ENCODE results near the gene CFAP54.
"Not testable (repeated sequence)": the region's sequence is repeated elsewhere in the genome, so short reads cannot be mapped to it uniquely, and the experiment has no call there.

Gene CFAP54

GRCh38 chr12:96514328-96514727, 25.0 kb downstream of the CFAP54 start:
- no peak for DNase-seq

GRCh38 chr12:96516472-96517430, 27.4 kb downstream of the CFAP54 start:
- DNase-seq = peak in 1 of 2 experiments; percentile 63

DNA sequence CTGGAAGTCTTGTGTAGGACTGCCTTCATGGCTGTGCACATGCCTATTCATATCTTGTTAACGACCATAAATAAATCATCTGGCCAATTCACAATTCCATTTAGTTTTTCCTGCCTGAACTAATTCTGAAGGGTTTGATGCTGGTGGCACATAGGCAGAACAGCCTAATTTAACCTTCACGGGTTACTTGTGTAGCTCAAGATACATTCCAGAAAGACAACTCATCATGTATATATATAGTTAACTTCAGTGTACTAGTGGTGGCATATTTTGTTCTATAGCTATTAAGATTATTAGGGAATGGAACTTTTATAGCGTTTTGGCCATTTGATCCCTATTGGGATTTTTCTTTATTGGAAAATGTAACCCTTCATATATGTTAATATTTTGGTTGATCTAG, 31.4 kb downstream of the CFAP54 start:
- no peak for DNase-seq

- no peak for DNase-seq
Observed at GRCh38 chr12:96521895-96522682, 32.7 kb downstream of the CFAP54 start.

- DNase-seq = no peak
Observed at GRCh38 chr12:96522690-96523089, 33.3 kb downstream of the CFAP54 start.

DNA sequence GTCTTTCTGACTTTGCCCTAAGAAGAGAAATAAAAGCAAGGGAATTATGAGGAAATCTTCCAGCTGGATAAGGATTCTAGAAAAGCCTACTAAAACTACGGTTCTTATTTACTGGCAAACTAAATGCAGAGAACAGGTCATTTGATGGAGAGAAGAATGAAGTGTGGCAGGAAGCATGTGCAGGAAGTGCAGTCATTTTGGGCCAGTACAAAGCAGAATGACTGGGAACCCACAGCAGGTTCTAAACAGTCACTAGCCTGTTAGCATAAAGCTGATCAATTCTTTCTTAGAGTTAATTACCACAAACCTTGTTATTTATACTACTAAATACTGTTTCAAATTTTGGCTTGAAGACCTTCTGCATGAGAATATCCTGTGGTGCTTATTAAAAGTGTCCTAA, 36.7 kb downstream of the CFAP54 start:
- DNase-seq = no peak

DNA sequence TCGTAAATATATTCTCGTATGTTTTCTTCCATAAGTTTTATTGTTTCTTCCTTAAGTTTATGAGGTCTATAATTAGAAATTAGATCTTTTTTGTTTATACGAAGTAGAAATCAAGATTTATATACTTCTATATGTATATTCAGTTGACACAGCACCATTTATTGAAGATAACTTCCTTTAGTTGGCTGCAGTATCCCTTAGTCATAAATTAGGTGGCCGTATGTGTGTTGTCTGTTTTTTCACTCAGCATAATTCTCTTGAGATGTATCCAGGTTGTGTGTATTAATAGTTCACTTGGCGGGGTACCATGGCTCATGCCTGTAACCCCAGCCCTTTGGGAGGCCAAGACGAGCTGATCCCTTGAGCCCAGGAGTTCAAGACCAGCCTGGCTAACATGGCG, 40.5 kb downstream of the CFAP54 start:
- DNase-seq = no peak

GRCh38 chr12:96534339-96534738, 45.0 kb downstream of the CFAP54 start:
- DNase-seq = no peak

DNA sequence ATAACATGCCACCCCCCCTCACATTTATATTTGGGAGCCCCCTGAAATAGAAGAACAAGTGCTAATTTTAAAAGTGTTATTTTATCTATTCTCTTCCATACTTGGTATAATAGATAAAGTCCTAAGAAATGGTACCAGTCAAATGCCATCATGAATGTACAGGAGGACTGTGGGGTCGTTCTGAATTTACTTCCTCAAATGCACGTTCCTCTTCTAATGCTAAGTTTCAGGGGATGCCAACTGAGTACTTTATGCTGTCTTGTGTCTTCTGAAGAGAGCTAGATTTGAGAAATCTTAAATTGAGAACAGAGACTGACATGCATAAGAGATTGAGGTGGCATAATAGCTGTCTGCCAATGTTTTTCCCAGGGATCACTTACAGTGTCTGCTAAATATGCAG, 59.0 kb downstream of the CFAP54 start:
- DNase-seq = no peak

DNA sequence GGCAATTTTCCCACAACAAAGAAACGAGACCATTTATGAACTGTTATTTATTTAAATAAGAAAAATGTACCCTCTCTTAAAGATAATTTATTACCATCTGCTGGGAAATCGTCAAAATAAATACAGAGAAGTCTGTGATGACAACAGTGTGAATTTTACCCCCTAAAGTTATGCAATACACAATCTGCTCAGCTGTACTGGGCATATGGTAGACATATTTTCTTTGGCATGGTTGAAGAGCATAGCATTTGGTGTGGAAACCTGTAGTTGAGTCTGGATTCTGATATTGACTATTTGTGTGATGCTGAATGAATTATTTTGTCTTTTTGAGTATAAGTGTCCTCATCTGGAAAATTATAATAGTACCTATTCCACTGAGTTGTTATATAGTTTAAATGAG, 60.0 kb downstream of the CFAP54 start:
- DNase-seq = no peak

DNA sequence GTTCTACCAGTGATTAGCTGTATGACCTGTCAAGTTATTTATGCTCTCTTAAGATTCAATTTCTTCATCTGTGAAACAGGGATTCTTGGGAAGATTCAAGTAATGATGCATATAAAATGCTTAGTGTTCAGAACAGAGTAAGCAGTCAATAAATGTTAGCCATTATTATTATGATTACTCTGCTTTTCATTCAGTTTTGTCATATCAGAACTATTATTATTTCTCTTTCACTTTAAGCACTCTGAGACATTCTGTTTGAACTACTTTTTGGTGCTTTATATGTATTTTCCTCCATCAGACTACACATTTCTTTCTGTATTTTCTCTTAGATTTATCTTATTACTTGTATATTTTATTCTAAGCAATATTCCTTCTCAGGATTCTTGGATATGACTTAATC, 81.2 kb downstream of the CFAP54 start:
- no peak for DNase-seq

- no peak for DNase-seq
Observed at GRCh38 chr12:96571101-96571862, 81.9 kb downstream of the CFAP54 start.

DNA sequence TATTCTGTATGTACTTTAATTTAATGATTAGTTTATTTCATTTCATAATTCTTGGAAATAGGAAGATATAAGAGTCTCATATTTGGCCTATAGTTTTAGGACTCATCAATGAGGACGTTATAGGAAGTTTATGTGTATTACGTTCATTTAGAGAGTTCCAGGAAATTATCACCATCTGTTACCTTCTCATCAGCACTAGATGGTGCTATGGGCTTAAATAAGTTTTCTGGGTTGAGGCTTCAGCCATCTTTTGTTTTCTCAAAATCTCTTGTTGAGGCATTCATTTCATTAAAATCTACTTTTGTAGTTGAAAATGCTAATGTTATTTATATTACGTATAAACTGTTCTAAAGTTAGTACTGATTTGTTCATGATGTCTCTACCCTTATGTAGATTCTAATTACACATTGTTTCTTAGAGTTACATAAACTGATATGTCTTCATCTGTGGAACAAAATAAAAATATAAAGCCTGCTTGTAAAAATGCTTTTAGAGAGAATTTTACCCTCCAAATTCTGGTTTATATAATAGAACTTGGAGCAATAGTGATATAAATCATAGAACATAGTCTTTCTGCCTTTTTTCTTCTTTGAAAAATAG, 89.2 kb downstream of the CFAP54 start:
- peak; percentile 16 to 70 for DNase-seq

DNA sequence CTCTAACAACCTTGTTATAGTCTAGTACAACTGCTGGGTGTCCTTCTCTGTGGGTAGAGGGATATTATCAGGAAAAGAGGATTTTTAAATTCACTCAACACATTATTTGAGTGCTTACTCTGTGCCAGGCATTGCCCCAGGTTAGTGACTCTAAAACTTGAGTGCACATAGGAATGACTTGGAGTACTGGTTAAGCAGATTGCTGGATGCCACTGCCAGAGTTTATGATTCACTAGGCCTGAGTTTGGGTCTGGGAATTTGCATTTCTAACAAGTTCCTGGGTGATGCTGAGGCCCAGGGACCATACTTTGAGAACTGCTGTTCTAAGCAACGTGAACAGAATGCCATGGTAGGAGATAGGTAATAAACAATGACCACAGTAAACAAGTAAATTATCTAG, 96.6 kb downstream of the CFAP54 start:
- DNase-seq = no peak

GRCh38 chr12:96587691-96588090, 98.3 kb downstream of the CFAP54 start:
- no peak for DNase-seq

GRCh38 chr12:96590970-96591369, 101.6 kb downstream of the CFAP54 start:
- no peak for DNase-seq

- DNase-seq = not testable (repeated sequence)
Observed at GRCh38 chr12:96604374-96604773, 115.0 kb downstream of the CFAP54 start.

DNA sequence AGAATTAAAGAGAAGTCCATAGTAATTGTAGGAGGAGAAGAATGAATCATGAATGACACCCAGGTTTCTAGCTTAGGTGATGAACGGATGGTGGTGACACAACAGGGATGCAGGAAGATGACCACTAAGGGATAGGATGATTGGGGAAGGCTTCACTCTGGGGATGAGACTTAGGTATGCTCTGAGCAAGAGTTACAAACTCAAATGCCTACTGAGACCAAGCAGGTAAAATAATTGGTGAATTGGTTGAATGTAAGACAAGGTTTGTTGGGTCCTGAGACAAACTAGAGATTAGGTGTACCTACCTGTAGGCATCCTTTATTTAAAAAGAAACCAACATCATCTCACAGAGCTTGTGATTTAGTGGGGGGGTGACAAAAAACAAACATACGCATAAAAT, 116.3 kb downstream of the CFAP54 start:
- no peak for DNase-seq

GRCh38 chr12:96606134-96606533, 116.8 kb downstream of the CFAP54 start:
- DNase-seq = no peak

DNA sequence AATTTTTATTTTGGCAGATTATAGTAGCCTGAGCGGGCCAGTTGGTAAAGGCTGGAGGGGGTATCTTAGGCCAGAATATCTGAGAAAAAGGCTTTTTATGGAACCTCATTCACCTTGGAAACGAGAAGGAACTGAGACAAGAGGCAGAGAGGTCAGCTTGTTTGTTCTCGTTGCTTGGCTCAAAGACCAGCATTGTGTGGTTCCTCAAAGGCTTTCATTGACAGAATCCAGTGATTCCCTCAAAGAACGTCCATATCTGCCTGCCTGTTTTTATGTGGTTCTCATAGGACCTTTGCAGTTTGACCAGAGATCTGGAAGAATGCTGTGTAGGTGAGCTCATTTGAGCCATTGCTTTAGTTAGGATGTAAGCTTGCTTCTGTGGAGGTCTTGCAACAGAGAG, 117.3 kb downstream of the CFAP54 start:
- DNase-seq = no peak

GRCh38 chr12:96617178-96617577, 127.8 kb downstream of the CFAP54 start:
- DNase-seq = no peak

DNA sequence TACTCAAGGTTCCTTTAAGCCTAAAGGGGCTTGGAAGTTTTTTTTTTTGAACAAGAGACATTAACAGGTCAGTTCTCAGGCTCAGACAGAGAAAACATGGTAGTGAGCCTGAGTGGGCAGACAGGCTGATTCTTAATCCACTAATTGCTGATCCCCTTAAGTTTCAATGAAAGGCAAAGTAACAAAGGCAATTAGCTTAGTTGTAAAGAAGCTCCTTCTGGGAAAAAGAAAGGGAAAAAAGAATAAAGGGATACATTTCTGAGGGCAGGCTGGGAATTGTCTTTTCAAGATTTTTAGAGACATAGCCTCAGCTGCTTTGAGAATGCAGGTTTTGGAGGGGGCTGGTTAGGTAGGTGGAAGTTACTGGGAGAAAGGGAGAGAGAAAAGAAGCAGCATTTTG, 133.8 kb downstream of the CFAP54 start:
- peak in 1 of 2 experiments; percentile 19 for DNase-seq
